Gastroesophageal sphincter (tissue), 4 donors: ENCODE measurements around the gene MT4. TPM values are rescaled to one million over a fixed set of nuclear protein-coding genes. Genes with fewer than 3 reads are reported as not detected.
A peak's percentile ranks its signal among the peaks of the same experiment; 100 is the strongest.

Experiments
- ATAC-seq: fragments of 150-250 bp; one replicate; pipeline ENCODE4 v1.9.1; 2016; ENCODE audit warnings: mild to moderate bottlenecking, moderate library complexity
- H3K27ac ChIP-seq, 4 donors: fragments of 200-600 bp; sonication (generic) in 3 of 4; 1 replicate in 3 of 4; 2 replicates in 1 of 4; pipeline ENCODE4 v1.5.1; 2016 to 2019
- H3K27me3 ChIP-seq: fragments of 200-600 bp; sonication (generic); one replicate; pipeline ENCODE4 v1.5.1; 2019
- H3K36me3 ChIP-seq, 2 donors: fragments of 200-600 bp; sonication (generic); one replicate each; pipeline ENCODE4 v1.5.1; 2019; ENCODE audit warnings: control low read depth in 1 of 2
- H3K4me1 ChIP-seq, 3 donors: fragments of 200-600 bp; sonication (generic); 1 replicate in 2 of 3; 2 replicates in 1 of 3; pipeline ENCODE4 v1.5.1; 2016 to 2019; ENCODE audit warnings: control low read depth in 2 of 3
- H3K4me3 ChIP-seq, 2 donors: fragments of 200-600 bp; sonication (generic); one replicate each; pipeline ENCODE4 v1.5.1; 2019; ENCODE audit warnings: mild to moderate bottlenecking in 1 of 2, moderate library complexity in 1 of 2
- H3K9me3 ChIP-seq, 3 donors: fragments of 200-600 bp; sonication (generic); one replicate each; pipeline ENCODE4 v1.5.1; 2017 to 2019; ENCODE audit warnings: control low read depth in 2 of 3
- CTCF ChIP-seq, 4 experiments: fragments of 200-600 bp in 2 of 4; fragments of 450-650 bp in 2 of 4; sonication (generic) in 1 of 4; IDR thresholded peaks; one replicate each; pipeline ENCODE4 v1.5.1; 2017 to 2019; ENCODE audit warnings: antibody characterized with exemption in 4 of 4, mild to moderate bottlenecking in 2 of 4, moderate library complexity in 2 of 4
- EP300 ChIP-seq: sonication (generic); formaldehyde crosslinking; IDR thresholded peaks from one replicate; pipeline ENCODE4 v1.6.1; 2017; ENCODE audit warnings: antibody characterized with exemption, mild to moderate bottlenecking
- POLR2A ChIP-seq, 2 donors: fragments of 450-650 bp; IDR thresholded peaks; one replicate each; pipeline ENCODE4 v1.6.1; 2017; ENCODE audit warnings: antibody characterized with exemption in 2 of 2, mild to moderate bottlenecking in 2 of 2, moderate library complexity in 1 of 2
- POLR2AphosphoS5 ChIP-seq: sonication (generic); formaldehyde crosslinking; IDR thresholded peaks from one replicate; pipeline ENCODE4 v1.6.1; 2017; ENCODE audit warnings: antibody characterized with exemption
- WGBS, 2 donors: methylation state at CpG; one replicate each; pipeline ENCODE4 v1.1.5; 2018; ENCODE audit warnings: low coverage in 1 of 2; 5-methylcytosine and 5-hydroxymethylcytosine counted together
- total RNA-seq, 4 donors: library from RNA; depleted of rRNA; stranded (reverse); fragments of >200 nt; gene quantifications; one replicate each; pipeline ENCODE4 v1.1.0, GENCODE V29; 2016

MT4 gene
- total RNA-seq, 4 donors from 2014 or later = not detected

- no peak overlapping the region for H3K4me3 ChIP-seq
- no peaks in the 10 kb centered on the region for H3K36me3 ChIP-seq
- no peak for ATAC-seq
- H3K27ac ChIP-seq = no peak overlapping the region
- H3K4me1 ChIP-seq = peaks cover 0 to 13% (median 7%) of the 10 kb centered on the region in 3 donors
- 72 to 95% methylated on average over 6 of the region's 6 CpGs for WGBS, 2 donors
- peaks cover 0 to 6% (median 0%) of the 10 kb centered on the region in 3 donors for H3K9me3 ChIP-seq
- TF ChIP-seq POLR2A (IDR thresholded peaks at IDR 0.05) (no peak), EP300 (no peak), POLR2AphosphoS5 (no peak)
- H3K27me3 ChIP-seq = peaks cover 23% of the 10 kb centered on the region
Measured at GRCh38 chr16:56593573-56594291, 28.9 kb downstream of the MT4 start.

DNA sequence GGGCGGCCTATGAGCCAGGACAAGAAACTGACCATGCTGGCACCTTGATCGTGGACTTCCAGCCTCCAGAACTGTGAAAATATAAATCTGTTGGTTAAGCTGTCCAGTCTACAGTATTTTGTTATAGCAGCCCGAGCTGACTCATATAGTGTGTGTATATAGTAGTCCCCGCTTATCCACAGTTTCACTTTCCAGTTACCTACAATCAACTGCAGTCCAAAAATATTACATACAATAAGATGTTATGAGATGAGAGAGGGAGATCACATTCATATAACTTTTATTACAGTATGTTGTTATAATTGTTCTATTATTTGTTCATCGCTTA is 29.4 kb downstream of the MT4 start:
- Histone ChIP-seq H3K4me1 (peaks cover 0 to 8% (median 4%) of the 10 kb centered on the region in 3 donors), H3K27ac (no peak overlapping the region), H3K9me3 (peaks cover 0 to 6% (median 0%) of the 10 kb centered on the region in 3 donors), H3K27me3 (peaks cover 18% of the 10 kb centered on the region), H3K36me3 (no peaks in the 10 kb centered on the region), H3K4me3 (no peak overlapping the region)
- no peak for ATAC-seq
- WGBS, 2 donors = 88 to 97% methylated on average over 3 to 5 of the region's 5 CpGs
- TF ChIP-seq EP300 (no peak), CTCF (IDR thresholded peaks at IDR 0.05) (no peak), POLR2A (IDR thresholded peaks at IDR 0.05) (no peak), POLR2AphosphoS5 (no peak)

DNA sequence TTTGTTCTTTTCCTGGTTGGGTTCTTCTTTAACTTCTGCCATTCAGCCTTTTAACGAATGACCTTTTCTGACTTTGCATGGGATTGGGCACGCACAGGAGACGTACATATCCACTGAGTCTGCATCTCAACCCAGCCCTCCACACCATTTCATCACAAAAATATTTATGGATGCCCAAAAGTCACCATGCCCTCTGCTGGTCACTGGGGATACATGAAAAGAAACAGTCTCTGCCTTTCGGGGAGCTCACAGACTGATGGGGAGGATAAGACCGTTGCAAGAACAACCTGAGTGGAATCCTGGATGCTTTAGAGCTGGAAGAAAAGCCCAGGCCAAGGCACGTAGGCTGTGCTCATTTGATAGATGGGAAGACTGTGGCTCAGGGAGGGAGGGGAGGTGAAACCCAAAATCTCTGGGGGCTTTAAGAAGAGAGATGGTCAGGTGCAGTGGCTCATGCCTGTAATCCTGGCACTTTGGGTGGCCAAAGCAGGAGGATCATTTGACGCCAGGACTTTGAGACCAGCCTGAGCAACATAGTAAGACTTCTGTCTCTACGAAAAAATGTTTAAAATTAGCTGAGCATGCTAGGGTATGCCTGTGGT is 35.6 kb downstream of the MT4 start:
- Histone ChIP-seq H3K27ac (no peak overlapping the region), H3K36me3 (no peaks in the 10 kb centered on the region), H3K27me3 (peaks cover 3% of the 10 kb centered on the region), H3K9me3 (no peaks in the 10 kb centered on the region), H3K4me3 (no peak overlapping the region), H3K4me1 (no peaks in the 10 kb centered on the region)
- 22 to 42% methylated on average over 5 of the region's 8 CpGs for whole genome bisulfite sequencing, 2 donors
- ATAC-seq = no peak
- no peak for TF ChIP-seq POLR2A (IDR thresholded peaks at IDR 0.05)
- TF ChIP-seq CTCF (IDR thresholded peaks at IDR 0.05) = peak; percentile 32 to 67 (median 56)

DNA sequence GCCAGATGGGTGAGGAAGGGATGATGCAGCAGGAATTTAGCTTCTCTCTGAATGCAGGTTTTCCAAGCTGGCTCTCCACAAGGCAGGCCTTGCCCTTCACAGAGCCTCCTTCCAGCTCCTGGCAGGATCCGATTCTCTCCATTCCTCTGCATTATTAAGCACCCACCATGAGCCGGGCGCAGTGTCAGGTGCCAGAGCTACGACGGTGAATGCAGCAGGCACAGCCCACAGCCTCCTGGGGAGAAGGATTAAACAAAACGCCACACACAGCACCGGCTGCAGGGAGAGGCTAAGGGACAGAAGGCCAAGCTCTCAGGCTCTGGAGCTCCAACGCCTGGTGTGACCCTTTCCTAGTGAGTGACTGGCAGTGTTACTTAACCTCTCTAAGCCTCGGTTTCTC is 36.5 kb downstream of the MT4 start:
- Histone ChIP-seq H3K4me3 (no peak overlapping the region), H3K36me3 (no peaks in the 10 kb centered on the region), H3K27ac (no peak overlapping the region), H3K4me1 (peaks cover 0 to 8% (median 6%) of the 10 kb centered on the region in 3 donors), H3K9me3 (no peaks in the 10 kb centered on the region), H3K27me3 (peaks cover 3% of the 10 kb centered on the region)
- TF ChIP-seq EP300 (no peak), POLR2AphosphoS5 (no peak), POLR2A (IDR thresholded peaks at IDR 0.05) (no peak), CTCF (IDR thresholded peaks at IDR 0.05) (no peak)
- 58 to 63% methylated on average over 3 to 6 of the region's 9 CpGs for WGBS, 2 donors
- no peak for ATAC-seq

DNA sequence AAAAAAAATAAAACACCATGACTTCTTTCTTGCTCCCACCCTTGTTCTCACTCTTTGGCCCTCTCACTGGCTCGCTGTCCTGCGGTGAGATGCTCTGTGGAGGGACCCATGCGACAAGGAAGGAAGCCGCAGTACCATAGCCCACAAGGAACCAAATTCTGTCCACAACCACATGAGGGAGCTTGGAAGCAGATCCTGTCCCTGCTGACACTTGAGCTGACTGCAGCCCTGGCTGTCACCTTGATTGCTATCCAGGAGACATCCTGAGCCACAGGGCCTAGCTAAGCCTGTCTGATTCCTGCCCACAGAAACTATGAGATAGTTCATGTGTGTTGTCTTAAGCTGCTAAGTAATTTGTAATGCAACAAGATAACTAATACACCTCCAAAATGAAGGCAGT is 38.7 kb downstream of the MT4 start:
- Histone ChIP-seq H3K36me3 (no peaks in the 10 kb centered on the region), H3K4me3 (no peak overlapping the region), H3K4me1 (peaks cover 0 to 30% (median 14%) of the 10 kb centered on the region in 3 donors), H3K9me3 (no peaks in the 10 kb centered on the region), H3K27ac (no peak overlapping the region), H3K27me3 (peaks cover 3% of the 10 kb centered on the region)
- 52 to 65% methylated on average over 3 to 4 of the region's 4 CpGs for WGBS, 2 donors
- no peak for ATAC-seq
- TF ChIP-seq POLR2A (IDR thresholded peaks at IDR 0.05) (no peak), CTCF (IDR thresholded peaks at IDR 0.05) (peak; percentile 10 to 50 (median 38))
